HG03103 (cell line): ENCODE data around the gene FGF12.

Experiments used
- ATAC-seq: cut with Tn5 transposase; IDR thresholded peaks from one replicate; pipeline ENCODE4 v1.9.1; 2021; ENCODE audit warnings: low read depth; ENCODE audit not compliant: unreplicated experiment

The FGF12 gene

GRCh38 chr3:192220915-192221314 lies 506.4 kb downstream of the FGF12 start:
- ATAC-seq, result no peak

- ATAC-seq, result no peak
These were observed 507.4 kb downstream of the FGF12 start for GRCh38 chr3:192219926-192220325.

- ATAC-seq, result no peak
These were observed 511.3 kb downstream of the FGF12 start for GRCh38 chr3:192216067-192216466.

- ATAC-seq, result no peak
These were observed 514.4 kb downstream of the FGF12 start for GRCh38 chr3:192212979-192213378.

- no peak for ATAC-seq
These were observed 515.0 kb downstream of the FGF12 start for GRCh38 chr3:192212335-192212734.

GRCh38 chr3:192207651-192208050 lies 519.7 kb downstream of the FGF12 start:
- ATAC-seq, result no peak

- no peak for ATAC-seq
These were observed 520.1 kb downstream of the FGF12 start for GRCh38 chr3:192207239-192207638.

GRCh38 chr3:192194085-192194484 lies 533.3 kb downstream of the FGF12 start:
- no peak for ATAC-seq

GRCh38 chr3:192188218-192188835 lies 539.0 kb downstream of the FGF12 start:
- peak; percentile 95 for ATAC-seq

GRCh38 chr3:192187485-192188051 lies 539.8 kb downstream of the FGF12 start:
- no peak for ATAC-seq

GRCh38 chr3:192186498-192186897 lies 540.8 kb downstream of the FGF12 start:
- ATAC-seq, result no peak

GRCh38 chr3:192186045-192186444 lies 541.3 kb downstream of the FGF12 start:
- ATAC-seq, result no peak

GRCh38 chr3:192183109-192183508 lies 544.2 kb downstream of the FGF12 start:
- ATAC-seq, result no peak

GRCh38 chr3:192181151-192181550 lies 546.2 kb downstream of the FGF12 start:
- ATAC-seq, result no peak

GRCh38 chr3:192177383-192177782 lies 550.0 kb downstream of the FGF12 start:
- ATAC-seq, result no peak

- ATAC-seq, result no peak
These were observed 553.1 kb downstream of the FGF12 start for GRCh38 chr3:192174283-192174682.

GRCh38 chr3:192171213-192171612 lies 556.1 kb downstream of the FGF12 start:
- no peak for ATAC-seq

- no peak for ATAC-seq
These were observed 556.7 kb downstream of the FGF12 start for GRCh38 chr3:192170659-192171058.

- no peak for ATAC-seq
These were observed 557.3 kb downstream of the FGF12 start for GRCh38 chr3:192170031-192170430.

- no peak for ATAC-seq
These were observed 557.9 kb downstream of the FGF12 start for GRCh38 chr3:192169332-192169915.

GRCh38 chr3:192168202-192168601 lies 559.1 kb downstream of the FGF12 start:
- ATAC-seq, result no peak

GRCh38 chr3:192165552-192165951 lies 561.8 kb downstream of the FGF12 start:
- ATAC-seq, result no peak
